ENCODE results near the gene CDH13.

The CDH13 gene

GRCh38 chr16:83669456-83669855, 1042.7 kb downstream of the CDH13 start:
- Histone ChIP-seq H3K27me3 (ENCODE audit: insufficient read depth, poor library complexity, severe bottlenecking) (no peaks in the 10 kb centered on the region), H3K9me3 (ENCODE audit: severe bottlenecking) (peaks cover 2% of the 10 kb centered on the region), H3K27ac (ENCODE audit: poor library complexity, severe bottlenecking) (no peak overlapping the region), H3K4me1 (ENCODE audit: insufficient read depth, poor library complexity, severe bottlenecking) (no peaks in the 10 kb centered on the region), H3K4me3 (ENCODE audit: severe bottlenecking) (no peak overlapping the region), H3K36me3 (ENCODE audit: low read depth) (peaks cover 19% of the 10 kb centered on the region)
- DNase-seq (ENCODE audit: low spot score) (no peak), ATAC-seq (ENCODE audit: low read depth) (no peak)
- no peak for TF ChIP-seq CTCF (IDR thresholded peaks at IDR 0.05; ENCODE audit: poor library complexity, severe bottlenecking)

- ATAC-seq (ENCODE audit: low read depth) (no peak), DNase-seq (ENCODE audit: low spot score) (no peak)
- H3K27ac ChIP-seq (ENCODE audit: poor library complexity, severe bottlenecking), result no peak overlapping the region
- H3K4me3 ChIP-seq (ENCODE audit: severe bottlenecking), result no peak overlapping the region
- H3K9me3 ChIP-seq (ENCODE audit: severe bottlenecking), result no peaks in the 10 kb centered on the region
- peaks cover 19% of the 10 kb centered on the region for H3K36me3 ChIP-seq (ENCODE audit: low read depth)
- TF ChIP-seq CTCF (IDR thresholded peaks at IDR 0.05; ENCODE audit: poor library complexity, severe bottlenecking), result no peak
- H3K27me3 ChIP-seq (ENCODE audit: insufficient read depth, poor library complexity, severe bottlenecking), result no peaks in the 10 kb centered on the region
- H3K4me1 ChIP-seq (ENCODE audit: insufficient read depth, poor library complexity, severe bottlenecking), result no peaks in the 10 kb centered on the region
Observed at GRCh38 chr16:83674931-83675535, 1048.3 kb downstream of the CDH13 start.

- H3K4me1 ChIP-seq (ENCODE audit: insufficient read depth, poor library complexity, severe bottlenecking), result no peaks in the 10 kb centered on the region
- no peak for ATAC-seq (ENCODE audit: low read depth)
- no peak overlapping the region for H3K4me3 ChIP-seq (ENCODE audit: severe bottlenecking)
- no peaks in the 10 kb centered on the region for H3K9me3 ChIP-seq (ENCODE audit: severe bottlenecking)
- no peak for TF ChIP-seq CTCF (IDR thresholded peaks at IDR 0.05; ENCODE audit: poor library complexity, severe bottlenecking)
- peaks cover 9% of the 10 kb centered on the region for H3K36me3 ChIP-seq (ENCODE audit: low read depth)
- no peak overlapping the region for H3K27ac ChIP-seq (ENCODE audit: poor library complexity, severe bottlenecking)
- no peak for DNase-seq (ENCODE audit: low spot score)
- no peaks in the 10 kb centered on the region for H3K27me3 ChIP-seq (ENCODE audit: insufficient read depth, poor library complexity, severe bottlenecking)
Observed at GRCh38 chr16:83676086-83676485, 1049.3 kb downstream of the CDH13 start.

- Histone ChIP-seq H3K4me1 (ENCODE audit: insufficient read depth, poor library complexity, severe bottlenecking) (no peaks in the 10 kb centered on the region), H3K4me3 (ENCODE audit: severe bottlenecking) (no peak overlapping the region), H3K27ac (ENCODE audit: poor library complexity, severe bottlenecking) (no peak overlapping the region), H3K9me3 (ENCODE audit: severe bottlenecking) (no peaks in the 10 kb centered on the region), H3K27me3 (ENCODE audit: insufficient read depth, poor library complexity, severe bottlenecking) (no peaks in the 10 kb centered on the region), H3K36me3 (ENCODE audit: low read depth) (no peaks in the 10 kb centered on the region)
- DNase-seq (ENCODE audit: low spot score), result no peak
- no peak for TF ChIP-seq CTCF (IDR thresholded peaks at IDR 0.05; ENCODE audit: poor library complexity, severe bottlenecking)
- no peak for ATAC-seq (ENCODE audit: low read depth)
Observed at GRCh38 chr16:83680980-83681379, 1054.2 kb downstream of the CDH13 start.

GRCh38 chr16:83681381-83681956, 1054.7 kb downstream of the CDH13 start:
- no peaks in the 10 kb centered on the region for H3K36me3 ChIP-seq (ENCODE audit: low read depth)
- H3K27ac ChIP-seq (ENCODE audit: poor library complexity, severe bottlenecking), result no peak overlapping the region
- no peaks in the 10 kb centered on the region for H3K27me3 ChIP-seq (ENCODE audit: insufficient read depth, poor library complexity, severe bottlenecking)
- no peak for TF ChIP-seq CTCF (IDR thresholded peaks at IDR 0.05; ENCODE audit: poor library complexity, severe bottlenecking)
- DNase-seq (ENCODE audit: low spot score) (no peak), ATAC-seq (ENCODE audit: low read depth) (no peak)
- H3K4me1 ChIP-seq (ENCODE audit: insufficient read depth, poor library complexity, severe bottlenecking), result no peaks in the 10 kb centered on the region
- H3K9me3 ChIP-seq (ENCODE audit: severe bottlenecking), result no peaks in the 10 kb centered on the region
- H3K4me3 ChIP-seq (ENCODE audit: severe bottlenecking), result no peak overlapping the region

Measured in RWPE2 (cell line).